Measurements from ENCODE around the gene ITGA11. TPM values are rescaled to one million over a fixed set of nuclear protein-coding genes. Genes with fewer than 3 reads are reported as not detected.

ITGA11 gene
- total RNA-seq, 1 donor from 2014 or later: 0.92 TPM

DNA sequence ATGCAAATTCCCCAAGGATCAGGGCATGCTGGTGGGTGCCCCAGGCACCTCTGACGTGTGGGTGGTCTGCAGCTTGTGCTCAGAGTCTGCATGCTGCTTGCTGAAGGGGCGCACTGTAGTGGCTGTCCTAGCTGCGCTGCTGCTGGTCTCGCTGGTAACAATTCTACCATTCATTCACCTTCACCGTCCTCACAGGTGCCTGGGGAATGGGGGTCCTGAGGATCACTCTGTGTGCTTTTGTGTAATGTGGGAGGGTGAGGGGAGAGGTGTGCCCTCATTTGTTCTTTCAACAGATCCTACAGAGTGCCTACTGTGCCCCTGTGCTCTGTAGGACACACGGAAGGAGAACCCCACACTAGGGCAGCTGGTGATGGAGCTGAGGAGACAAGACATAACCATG is 2.1 kb upstream of the ITGA11 start:
- DNase-seq (ENCODE audit: extremely low spot score, unreplicated experiment): peak; percentile 42
- Mint-ChIP-seq H3K4me3 (no peak overlapping the region), H3K27ac (no peak overlapping the region), H3K4me1 (ENCODE audit: unreplicated experiment) (peaks cover 9% of the 10 kb centered on the region), H3K36me3 (no peaks in the 10 kb centered on the region), H3K27me3 (peaks cover 81% of the 10 kb centered on the region), H3K9me3 (no peaks in the 10 kb centered on the region)
- TF ChIP-seq, protein P1, sequence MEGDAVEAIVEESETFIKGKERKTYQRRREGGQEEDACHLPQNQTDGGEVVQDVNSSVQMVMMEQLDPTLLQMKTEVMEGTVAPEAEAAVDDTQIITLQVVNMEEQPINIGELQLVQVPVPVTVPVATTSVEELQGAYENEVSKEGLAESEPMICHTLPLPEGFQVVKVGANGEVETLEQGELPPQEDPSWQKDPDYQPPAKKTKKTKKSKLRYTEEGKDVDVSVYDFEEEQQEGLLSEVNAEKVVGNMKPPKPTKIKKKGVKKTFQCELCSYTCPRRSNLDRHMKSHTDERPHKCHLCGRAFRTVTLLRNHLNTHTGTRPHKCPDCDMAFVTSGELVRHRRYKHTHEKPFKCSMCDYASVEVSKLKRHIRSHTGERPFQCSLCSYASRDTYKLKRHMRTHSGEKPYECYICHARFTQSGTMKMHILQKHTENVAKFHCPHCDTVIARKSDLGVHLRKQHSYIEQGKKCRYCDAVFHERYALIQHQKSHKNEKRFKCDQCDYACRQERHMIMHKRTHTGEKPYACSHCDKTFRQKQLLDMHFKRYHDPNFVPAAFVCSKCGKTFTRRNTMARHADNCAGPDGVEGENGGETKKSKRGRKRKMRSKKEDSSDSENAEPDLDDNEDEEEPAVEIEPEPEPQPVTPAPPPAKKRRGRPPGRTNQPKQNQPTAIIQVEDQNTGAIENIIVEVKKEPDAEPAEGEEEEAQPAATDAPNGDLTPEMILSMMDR (conservative IDR thresholded peaks at IDR 0.05): no peak

DNA sequence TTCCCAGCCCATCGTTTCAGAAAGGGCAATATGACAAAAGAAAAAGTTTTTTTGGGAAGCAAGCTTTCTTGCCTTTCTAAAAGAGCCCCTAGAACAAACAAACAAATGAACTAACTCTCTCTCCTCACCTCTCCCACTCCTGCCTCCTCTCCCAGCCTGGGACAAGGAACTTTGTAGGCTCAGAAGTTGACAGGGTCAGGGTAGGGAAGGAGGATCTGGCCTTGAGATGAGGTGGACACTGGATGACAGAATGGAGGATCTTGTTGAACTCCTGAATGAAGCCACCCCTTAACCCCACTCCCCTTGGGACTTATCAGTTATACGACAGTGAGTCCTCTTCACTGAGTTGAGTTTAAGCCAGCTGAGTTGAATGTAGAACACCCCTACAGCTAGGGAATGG is 1.6 kb upstream of the ITGA11 start:
- no peak overlapping the region for H3K4me3 Mint-ChIP-seq
- peaks cover 9% of the 10 kb centered on the region for H3K4me1 Mint-ChIP-seq (ENCODE audit: unreplicated experiment)
- DNase-seq (ENCODE audit: extremely low spot score, unreplicated experiment): no peak
- TF ChIP-seq, protein P1 (conservative IDR thresholded peaks at IDR 0.05): no peak
- no peak overlapping the region for H3K27ac Mint-ChIP-seq
- H3K27me3 Mint-ChIP-seq: peaks cover 83% of the 10 kb centered on the region
- no peaks in the 10 kb centered on the region for H3K9me3 Mint-ChIP-seq
- H3K36me3 Mint-ChIP-seq: no peaks in the 10 kb centered on the region

DNA sequence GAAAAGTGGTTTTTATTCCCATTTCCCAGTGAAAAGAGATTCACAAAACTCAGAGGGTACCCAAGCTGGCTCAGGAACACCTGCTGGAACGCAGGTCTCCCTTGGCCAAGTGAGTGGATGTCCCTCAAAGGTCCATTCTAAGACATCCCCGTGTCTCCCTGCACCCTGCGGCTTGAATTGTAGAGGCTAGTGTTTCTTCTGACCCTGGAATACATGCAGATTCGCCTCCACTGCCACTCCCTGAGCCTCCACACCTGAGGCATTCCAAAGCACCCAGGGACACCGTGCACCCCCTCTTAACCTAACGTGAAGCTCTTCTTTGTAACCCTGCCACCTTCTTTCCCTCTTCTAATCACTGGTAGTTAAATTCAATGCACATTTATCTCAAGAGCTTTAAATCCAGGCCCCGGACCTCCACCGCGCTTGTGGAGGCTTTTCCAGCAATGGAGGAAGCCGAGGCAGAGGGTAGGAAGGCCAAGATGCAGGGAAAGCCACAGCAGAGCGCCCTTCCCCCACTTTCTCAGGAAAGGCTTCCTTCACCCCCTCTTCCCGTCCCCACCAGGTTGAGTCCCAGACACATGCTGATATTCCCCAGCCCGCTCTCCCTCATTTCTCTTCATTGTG is 590 bp upstream of the ITGA11 start:
- no peaks in the 10 kb centered on the region for H3K36me3 Mint-ChIP-seq
- H3K27ac Mint-ChIP-seq: no peak overlapping the region
- TF ChIP-seq, protein P1 (conservative IDR thresholded peaks at IDR 0.05): no peak
- peaks cover 82% of the 10 kb centered on the region for H3K27me3 Mint-ChIP-seq
- H3K4me1 Mint-ChIP-seq (ENCODE audit: unreplicated experiment): peaks cover 9% of the 10 kb centered on the region
- H3K4me3 Mint-ChIP-seq: peak overlapping the region; percentile 74
- DNase-seq (ENCODE audit: extremely low spot score, unreplicated experiment): peak; percentile 61
- no peaks in the 10 kb centered on the region for H3K9me3 Mint-ChIP-seq

DNA sequence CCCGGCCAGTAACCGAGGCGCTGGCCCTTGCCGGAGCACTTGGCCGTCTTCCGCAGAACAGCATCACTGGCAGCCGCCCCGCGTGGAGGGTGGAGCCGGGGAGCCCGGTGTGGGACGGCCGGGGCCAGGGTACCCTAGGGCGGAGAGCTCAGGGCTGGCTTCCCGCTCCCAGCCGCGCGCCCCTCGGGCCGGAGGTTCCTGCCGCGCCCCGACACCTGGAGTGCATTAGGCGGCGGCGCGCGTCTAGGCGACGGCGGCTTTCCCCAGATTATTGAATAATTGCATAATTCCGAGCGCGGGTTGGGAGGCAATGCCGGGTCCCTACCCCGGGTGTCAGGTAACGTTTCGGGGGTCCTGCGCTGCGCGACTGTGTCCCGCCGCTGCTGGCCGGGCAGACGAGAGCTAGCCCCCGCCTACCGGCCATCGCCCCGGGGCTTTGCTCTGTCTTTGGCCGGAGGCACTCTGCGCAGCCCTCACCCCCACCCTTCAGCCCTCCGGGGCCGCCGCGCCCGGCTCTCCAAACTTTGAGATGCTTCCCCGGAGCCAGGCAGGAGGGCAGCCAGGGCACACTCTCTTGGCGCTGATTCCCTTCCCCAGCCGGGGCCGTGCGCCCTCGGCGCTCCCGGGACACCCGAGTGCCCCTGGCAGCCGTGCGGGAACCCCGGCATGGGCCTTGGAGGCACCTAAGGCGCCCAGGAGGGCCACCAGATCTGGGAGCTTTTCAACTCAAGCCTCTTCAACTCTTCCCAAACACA is 749 bp downstream of the ITGA11 start:
- H3K9me3 Mint-ChIP-seq: no peaks in the 10 kb centered on the region
- peaks cover 78% of the 10 kb centered on the region for H3K27me3 Mint-ChIP-seq
- TF ChIP-seq, protein P1 (conservative IDR thresholded peaks at IDR 0.05): no peak
- peaks cover 9% of the 10 kb centered on the region for H3K4me1 Mint-ChIP-seq (ENCODE audit: unreplicated experiment)
- H3K27ac Mint-ChIP-seq: no peak overlapping the region
- peak overlapping the region; percentile 83 for H3K4me3 Mint-ChIP-seq
- peak; percentile 72 for DNase-seq (ENCODE audit: extremely low spot score, unreplicated experiment)
- no peaks in the 10 kb centered on the region for H3K36me3 Mint-ChIP-seq

DNA sequence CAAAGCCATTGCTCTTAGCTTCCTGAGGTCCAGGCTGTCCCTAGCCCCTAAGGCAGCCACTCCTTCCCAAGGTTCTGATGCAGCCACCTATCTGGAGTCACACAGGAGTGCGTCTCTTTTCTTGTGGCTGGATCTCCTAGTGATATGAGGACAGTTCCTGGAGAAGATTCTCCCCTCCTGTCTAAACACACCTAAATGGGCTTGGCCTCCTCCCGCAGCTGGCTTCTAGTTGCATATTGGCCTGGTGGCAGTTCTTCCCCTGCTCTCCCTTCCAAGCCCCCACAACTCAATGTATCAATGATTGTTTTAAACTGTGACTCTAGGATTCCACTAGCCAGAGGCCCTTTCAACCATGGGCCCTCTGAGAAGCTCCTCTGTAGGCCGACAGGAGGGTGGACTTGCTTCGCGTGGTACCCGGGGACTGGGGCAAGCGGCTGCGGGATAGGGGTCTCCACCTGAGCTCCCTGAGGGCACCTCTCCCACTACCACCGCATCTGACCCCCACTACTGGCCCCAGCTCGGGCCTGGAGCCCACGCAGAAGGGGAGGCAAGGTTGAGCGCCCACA is 1.4 kb downstream of the ITGA11 start:
- H3K36me3 Mint-ChIP-seq: no peaks in the 10 kb centered on the region
- peak; percentile 29 for DNase-seq (ENCODE audit: extremely low spot score, unreplicated experiment)
- peaks cover 77% of the 10 kb centered on the region for H3K27me3 Mint-ChIP-seq
- peak overlapping the region; percentile 6 for H3K4me3 Mint-ChIP-seq
- peak overlapping the region; percentile 42 for H3K27ac Mint-ChIP-seq
- TF ChIP-seq, protein P1 (conservative IDR thresholded peaks at IDR 0.05): no peak
- H3K4me1 Mint-ChIP-seq (ENCODE audit: unreplicated experiment): peaks cover 9% of the 10 kb centered on the region
- no peaks in the 10 kb centered on the region for H3K9me3 Mint-ChIP-seq
